Measurements from ENCODE around the gene TCF3. TPM values are rescaled to one million over a fixed set of nuclear protein-coding genes. Genes with fewer than 3 reads are reported as not detected.

The TCF3 gene
- total and polyA plus RNA-seq, 2 of the 8 experiments (the other 6 are each of a cell fraction or from before 2014, with no cell fraction given): 241 to 348 TPM

GRCh38 chr19:1580957-1581356, 71.5 kb downstream of the TCF3 start:
- no peak overlapping the region for H2BK5ac ChIP-seq (ENCODE audit: low read depth, low read length)
- H4K20me1 ChIP-seq (replicated peaks in 1 of 2; ENCODE audit: control insufficient read depth in 1 of 2, insufficient read depth in 2 of 2, low read length in 2 of 2): peaks cover 0 to 23% of the 10 kb centered on the region in 2 experiments
- H3K27ac ChIP-seq (ENCODE audit: low read depth, low read length): no peak overlapping the region
- no peak overlapping the region for H3K4me3 ChIP-seq (ENCODE audit: extremely low read depth in 1 of 4, insufficient read depth in 2 of 4, low read depth in 3 of 4, low read length in 4 of 4)
- no peak for DNase-seq (ENCODE audit: low read depth in 1 of 2, low spot score in 2 of 2)
- no peak overlapping the region for H3K14ac ChIP-seq (ENCODE audit: insufficient read length)
- no peak overlapping the region for H2AFZ ChIP-seq (ENCODE audit: low read length)
- H3K23ac ChIP-seq (ENCODE audit: insufficient read length): no peak overlapping the region
- H2AK5ac ChIP-seq (ENCODE audit: low read depth, low read length): no peak overlapping the region
- POLR2A ChIA-PET (ENCODE audit: partially characterized antibody): interaction anchor here (0.7 to 2.1 kb wide), 4 partner anchors 8 to 35 kb away, joined by 3 to 6 read pairs (median 4); no protein-coding TSS in a partner anchor
- no peak overlapping the region for H3K4me2 ChIP-seq (ENCODE audit: insufficient read depth in 1 of 2, low read depth in 2 of 2, low read length in 2 of 2)
- peaks cover 0 to 6% of the 10 kb centered on the region in 2 experiments; a peak in 2 of 4 replicates for H3K79me2 ChIP-seq (ENCODE audit: control insufficient read depth in 1 of 2, insufficient read depth in 2 of 2, low read length in 2 of 2)
- H4K91ac ChIP-seq (replicated peaks; ENCODE audit: insufficient read length, low read length): no peak overlapping the region
- no peak overlapping the region for H3K4ac ChIP-seq (replicated peaks; ENCODE audit: insufficient read length, low read depth, low read length)
- H3K18ac ChIP-seq (ENCODE audit: extremely low read depth, low read length): no peak overlapping the region
- 94% methylated on average over 14 of the region's 22 CpGs; no CpG with 5 or more reads in 1 of the 2 experiments for WGBS, 2 experiments (ENCODE audit: extremely low coverage in 1 of 2, insufficient coverage in 1 of 2, insufficient read length in 1 of 2, insufficient replicate concordance in 2 of 2, low coverage in 1 of 2, low lambda C conversion rate in 2 of 2, missing lambda C conversion rate in 1 of 2)
- no peak overlapping the region for H2BK15ac ChIP-seq (ENCODE audit: low read length)
- H3K23me2 ChIP-seq (ENCODE audit: low read depth, low read length): no peaks in the 10 kb centered on the region
- CTCF ChIA-PET (ENCODE audit: partially characterized antibody): interaction anchor here (1.0 to 3.6 kb wide), 2 partner anchors 10 to 35 kb away, joined by 4 to 14 read pairs; no protein-coding TSS in a partner anchor
- TF ChIP-seq ATF2 (IDR thresholded peaks at IDR 0.05; ENCODE audit: low read length) (no peak), EGR1 (IDR thresholded peaks at IDR 0.05; ENCODE audit: borderline replicate concordance, low read depth, low read length) (no peak)
- H2BK12ac ChIP-seq (ENCODE audit: low read depth, low read length): no peak overlapping the region
- H3K56ac ChIP-seq (replicated peaks; ENCODE audit: insufficient read length, low read depth, low read length): no peak overlapping the region
- no peaks in the 10 kb centered on the region; a peak in 1 of 7 replicates for H3K27me3 ChIP-seq (replicated peaks in 1 of 4; ENCODE audit: control insufficient read depth in 3 of 4, extremely low read depth in 1 of 4, insufficient read depth in 3 of 4, low read length in 3 of 4)
- H3K9me3 ChIP-seq (ENCODE audit: insufficient read depth in 2 of 2, low read depth in 1 of 2, low read length in 1 of 2): no peaks in the 10 kb centered on the region
- H2BK20ac ChIP-seq (ENCODE audit: low read length): no peak overlapping the region
- H3K9ac ChIP-seq (replicated peaks in 1 of 4; ENCODE audit: extremely low read depth in 1 of 4, low read depth in 3 of 4, low read length in 3 of 4): no peak overlapping the region
- no peak overlapping the region for H4K5ac ChIP-seq (ENCODE audit: insufficient read length, low read depth, low read length)
- no peak overlapping the region for H2BK120ac ChIP-seq (replicated peaks; ENCODE audit: low read depth, low read length)
- peaks cover 10 to 63% (median 45%) of the 10 kb centered on the region in 4 experiments; a peak in 7 of 8 replicates for H3K36me3 ChIP-seq (ENCODE audit: control insufficient read depth in 2 of 4, insufficient read depth in 4 of 4, low read length in 3 of 4)
- H3K4me1 ChIP-seq (replicated peaks in 1 of 4; ENCODE audit: control insufficient read depth in 3 of 4, insufficient read depth in 4 of 4, low read length in 3 of 4): no peaks in the 10 kb centered on the region
- H4K8ac ChIP-seq (ENCODE audit: extremely low read depth, insufficient read depth, low read length): peak overlapping the region; percentile 57; the same call in 1 of the 2 replicates
- FAIRE-seq: no peak
- H3K79me1 ChIP-seq (ENCODE audit: low read depth, low read length): peaks cover 10% of the 10 kb centered on the region

All from H1 (cell line).